CD14-positive monocyte (primary cell): ENCODE measurements around the gene MRNIP. TPM values are rescaled to one million over a fixed set of nuclear protein-coding genes. Genes with fewer than 3 reads are reported as not detected.

Source experiments
- DNase-seq, 3 donors: peaks; one replicate each; pipeline ENCODE4 v3.0.0-alpha.2; 2011 to 2022
- H2AFZ ChIP-seq: 2 replicates; pipeline ENCODE4 v1.6.0; 2012; ENCODE audit warnings: mild to moderate bottlenecking, low read depth, low read length, inconsistent platforms; ENCODE audit not compliant: insufficient read depth, poor library complexity, severe bottlenecking
- H3K27ac ChIP-seq, 2 donors: 1 replicate in 1 of 2; 2 replicates in 1 of 2; pipeline ENCODE4 v1.5.1; 2012 to 2013; ENCODE audit warnings: low read length in 2 of 2, control low read depth in 1 of 2, inconsistent platforms in 1 of 2, low read depth in 1 of 2, mild to moderate bottlenecking in 1 of 2
- H3K27me3 ChIP-seq, 2 donors: one replicate each; pipeline versions ENCODE4 v1.6.0 to v1.6.1; 2011 to 2013; ENCODE audit warnings: low read length in 2 of 2; ENCODE audit not compliant: control insufficient read depth in 2 of 2, insufficient read depth in 2 of 2
- H3K36me3 ChIP-seq, 2 donors: replicated peaks in 1 of 2; 1 replicate in 1 of 2; 2 replicates in 1 of 2; pipeline versions ENCODE4 v1.5.1 to v1.6.1; 2012 to 2013; ENCODE audit warnings: low read length in 2 of 2, control low read depth in 1 of 2, inconsistent platforms in 1 of 2, mild to moderate bottlenecking in 1 of 2; ENCODE audit not compliant: insufficient read depth in 2 of 2, control insufficient read depth in 1 of 2
- H3K4me1 ChIP-seq, 2 donors: 1 replicate in 1 of 2; 2 replicates in 1 of 2; pipeline versions ENCODE4 v1.5.1 to v1.6.1; 2012 to 2013; ENCODE audit warnings: low read length in 2 of 2, control low read depth in 1 of 2, inconsistent platforms in 1 of 2, mild to moderate bottlenecking in 1 of 2, moderate library complexity in 1 of 2; ENCODE audit not compliant: insufficient read depth in 2 of 2, control insufficient read depth in 1 of 2
- H3K4me2 ChIP-seq: replicated peaks from 2 replicates; pipeline ENCODE3; 2012; ENCODE audit warnings: low read length, moderate library complexity, mild to moderate bottlenecking; ENCODE audit not compliant: poor library complexity, severe bottlenecking; ENCODE audit errors: extremely low read depth
- H3K4me3 ChIP-seq, 3 experiments: fragments of 200-600 bp in 1 of 3; sonication (generic) in 1 of 3; replicated peaks in 1 of 3; 1 replicate in 2 of 3; 2 replicates in 1 of 3; pipeline ENCODE4 v1.5.1; 2011 to 2013; ENCODE audit warnings: low read length in 3 of 3, mild to moderate bottlenecking in 3 of 3, control low read depth in 2 of 3, low read depth in 2 of 3, inconsistent platforms in 1 of 3, moderate library complexity in 1 of 3
- H3K79me2 ChIP-seq: 2 replicates; pipeline ENCODE4 v1.6.0; 2012; ENCODE audit warnings: mild to moderate bottlenecking, control low read depth, inconsistent platforms, low read length, moderate library complexity; ENCODE audit not compliant: insufficient read depth
- H3K9ac ChIP-seq: 2 replicates; pipeline ENCODE4 v1.6.0; 2017; ENCODE audit warnings: low read length, mild to moderate bottlenecking; ENCODE audit not compliant: insufficient read depth, poor library complexity, severe bottlenecking
- H3K9me3 ChIP-seq, 2 donors: replicated peaks in 1 of 2; 1 replicate in 1 of 2; 2 replicates in 1 of 2; pipeline versions ENCODE4 v1.5.1 to v1.6.1; 2012 to 2013; ENCODE audit warnings: low read length in 2 of 2, control low read depth in 1 of 2; ENCODE audit not compliant: control insufficient read depth in 1 of 2, insufficient read depth in 1 of 2
- H4K20me1 ChIP-seq: 2 replicates; pipeline ENCODE4 v1.6.0; 2012; ENCODE audit warnings: mild to moderate bottlenecking, low read length, control low read depth, moderate library complexity; ENCODE audit not compliant: insufficient read depth
- H3K27ac Mint-ChIP-seq, 7 donors: one replicate each; pipeline ENCODE4 v1.8.0; 2020; ENCODE audit warnings: mild to moderate bottlenecking in 7 of 7, mixed read lengths in 7 of 7, moderate library complexity in 6 of 7, inconsistent platforms in 2 of 7
- H3K27me3 Mint-ChIP-seq, 3 donors: one replicate each; pipeline ENCODE4 v1.8.0; 2021 to 2022; ENCODE audit warnings: low read depth in 3 of 3, mild to moderate bottlenecking in 3 of 3, mixed read lengths in 3 of 3, moderate library complexity in 3 of 3, inconsistent platforms in 1 of 3
- H3K36me3 Mint-ChIP-seq, 2 donors: one replicate each; pipeline ENCODE4 v1.8.0; 2020; ENCODE audit warnings: mixed read lengths in 2 of 2, inconsistent platforms in 1 of 2, mild to moderate bottlenecking in 1 of 2
- H3K4me1 Mint-ChIP-seq: one replicate; pipeline ENCODE4 v1.8.0; 2020; ENCODE audit warnings: mild to moderate bottlenecking, mixed read lengths
- H3K4me3 Mint-ChIP-seq, 2 donors: one replicate each; pipeline ENCODE4 v1.8.0; 2020; ENCODE audit warnings: mild to moderate bottlenecking in 2 of 2, mixed read lengths in 2 of 2, moderate library complexity in 1 of 2
- H3K9me3 Mint-ChIP-seq, 7 donors: one replicate each; pipeline ENCODE4 v1.8.0; 2020 to 2022; ENCODE audit warnings: mixed read lengths in 7 of 7, mild to moderate bottlenecking in 6 of 7, moderate library complexity in 6 of 7, inconsistent platforms in 2 of 7
- WGBS: methylation state at CpG from one replicate; pipeline ENCODE4 v1.1.5; 2013; ENCODE audit warnings: missing lambda C conversion rate; ENCODE audit not compliant: insufficient coverage; 5-methylcytosine and 5-hydroxymethylcytosine counted together
- intact Hi-C, 2 donors: fragments of 100-400 bp; cut with micrococcal nuclease; formaldehyde crosslinking; loops; one replicate each; pipeline versions ENCODE4 v1.15.0 to v1.15.1; 2023
- polyA plus RNA-seq, 3 donors: library from polyadenylated mRNA; depleted of rRNA in 1 of 3; unstranded in 2 of 3; stranded (reverse) in 1 of 3; fragments of 300-500 nt in 2 of 3; fragments of >200 nt in 1 of 3; fragmentation: Illumina TruSeq in 2 of 3; gene quantifications; 1 replicate in 2 of 3; 2 replicates in 1 of 3; pipeline ENCODE4 v1.2.3, GENCODE V29; 2012 to 2021
- TF ChIP-seq, protein P1 (sequence below): fragments of 200-600 bp; IDR thresholded peaks from one replicate; pipeline ENCODE4 v1.8.0; 2022; ENCODE audit warnings: antibody characterized with exemption, mild to moderate bottlenecking

The MRNIP gene
- polyA plus RNA-seq, 3 donors: 1.2 to 23.0 (median 1.4) TPM

DNA sequence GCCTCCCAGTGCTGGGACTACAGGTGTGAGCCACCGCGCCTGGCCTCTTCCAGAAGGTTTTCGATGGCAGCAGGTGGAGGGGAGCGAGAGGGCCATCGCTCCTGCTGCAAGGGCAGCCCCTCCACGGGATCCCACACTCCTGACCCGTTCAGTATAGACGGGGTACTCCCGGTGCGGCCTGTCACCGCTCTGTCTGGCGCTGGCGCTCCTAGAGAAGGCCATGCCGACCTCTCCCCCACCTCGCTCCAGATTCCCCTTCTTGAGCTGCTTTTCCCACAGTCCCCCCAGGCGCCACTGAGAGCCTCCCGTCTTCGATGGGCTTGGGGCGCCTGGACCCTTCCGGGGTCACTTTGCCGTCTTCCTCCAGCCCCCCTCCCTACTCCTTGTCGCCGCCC lies 42.2 kb downstream of the MRNIP start:
- H3K9ac ChIP-seq: peak overlapping the region; percentile 49
- H3K27ac Mint-ChIP-seq: no peak overlapping the region

DNA sequence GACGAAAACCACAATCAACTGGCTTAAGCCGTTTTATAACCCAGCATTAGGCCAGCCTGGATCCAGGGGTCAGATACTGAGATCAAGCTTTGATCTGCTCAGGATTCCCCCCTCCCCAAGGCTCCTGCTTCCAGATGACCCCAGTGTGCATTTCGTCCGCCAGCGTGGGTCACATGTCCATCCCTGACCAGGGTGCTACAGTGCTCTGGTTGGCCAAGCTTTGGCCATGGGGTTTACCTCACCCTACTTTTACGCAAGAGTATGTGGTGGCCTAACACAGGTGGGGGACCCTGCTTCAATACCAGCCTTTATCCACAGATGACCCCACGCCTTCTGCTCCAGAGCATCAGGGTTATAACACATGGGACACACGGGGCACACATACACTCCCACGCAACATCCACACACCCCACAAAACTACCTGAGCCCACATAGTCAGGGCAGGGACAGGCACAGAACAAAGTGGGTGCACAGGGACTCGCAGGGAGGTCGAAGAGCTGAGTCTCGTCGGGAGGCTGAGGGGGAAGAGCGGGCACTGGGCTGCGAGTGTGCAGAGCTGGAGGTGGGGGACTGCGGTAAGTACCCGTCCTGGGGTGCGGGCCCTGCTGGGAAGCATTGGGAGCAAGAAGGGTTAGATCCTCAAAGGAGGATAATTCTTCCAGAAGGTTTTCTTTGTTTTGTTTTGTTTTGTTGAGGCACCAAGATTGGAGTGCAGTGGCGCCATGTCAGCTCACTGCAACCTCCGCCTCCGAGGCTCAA lies 42.9 kb downstream of the MRNIP start:
- no peaks in the 10 kb centered on the region for H4K20me1 ChIP-seq
- no peak overlapping the region for H3K4me2 ChIP-seq
- peak overlapping the region in 1 of 2 donors; percentile 54 for H3K4me3 Mint-ChIP-seq
- peaks cover 33% of the 10 kb centered on the region for H3K4me1 Mint-ChIP-seq
- WGBS: 95% methylated on average over 15 of the region's 21 CpGs
- no peak for DNase-seq
- no peak overlapping the region for H3K27ac Mint-ChIP-seq
- H3K36me3 Mint-ChIP-seq: peaks cover 19 to 29% of the 10 kb centered on the region in 2 donors
- H3K27ac ChIP-seq: no peak overlapping the region
- H3K27me3 Mint-ChIP-seq: peaks cover 9 to 18% (median 16%) of the 10 kb centered on the region in 3 donors
- intact Hi-C loops: no loop called here
- H2AFZ ChIP-seq: no peak overlapping the region
- H3K36me3 ChIP-seq: peaks cover 0 to 9% of the 10 kb centered on the region in 2 donors
- peaks cover 5% of the 10 kb centered on the region for H3K79me2 ChIP-seq
- no peaks in the 10 kb centered on the region for H3K9me3 ChIP-seq
- H3K27me3 ChIP-seq: no peaks in the 10 kb centered on the region
- no peak overlapping the region for H3K9ac ChIP-seq
- no peak overlapping the region for H3K4me3 ChIP-seq
- peaks cover 37 to 53% of the 10 kb centered on the region in 2 donors for H3K4me1 ChIP-seq
- H3K9me3 Mint-ChIP-seq: peaks cover 0 to 7% (median 2%) of the 10 kb centered on the region in 7 donors
- TF ChIP-seq, protein P1, sequence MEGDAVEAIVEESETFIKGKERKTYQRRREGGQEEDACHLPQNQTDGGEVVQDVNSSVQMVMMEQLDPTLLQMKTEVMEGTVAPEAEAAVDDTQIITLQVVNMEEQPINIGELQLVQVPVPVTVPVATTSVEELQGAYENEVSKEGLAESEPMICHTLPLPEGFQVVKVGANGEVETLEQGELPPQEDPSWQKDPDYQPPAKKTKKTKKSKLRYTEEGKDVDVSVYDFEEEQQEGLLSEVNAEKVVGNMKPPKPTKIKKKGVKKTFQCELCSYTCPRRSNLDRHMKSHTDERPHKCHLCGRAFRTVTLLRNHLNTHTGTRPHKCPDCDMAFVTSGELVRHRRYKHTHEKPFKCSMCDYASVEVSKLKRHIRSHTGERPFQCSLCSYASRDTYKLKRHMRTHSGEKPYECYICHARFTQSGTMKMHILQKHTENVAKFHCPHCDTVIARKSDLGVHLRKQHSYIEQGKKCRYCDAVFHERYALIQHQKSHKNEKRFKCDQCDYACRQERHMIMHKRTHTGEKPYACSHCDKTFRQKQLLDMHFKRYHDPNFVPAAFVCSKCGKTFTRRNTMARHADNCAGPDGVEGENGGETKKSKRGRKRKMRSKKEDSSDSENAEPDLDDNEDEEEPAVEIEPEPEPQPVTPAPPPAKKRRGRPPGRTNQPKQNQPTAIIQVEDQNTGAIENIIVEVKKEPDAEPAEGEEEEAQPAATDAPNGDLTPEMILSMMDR: no peak

More for the DNA sequence above, 42.2 kb downstream of the MRNIP start:
- intact Hi-C loops: no loop called here
- H3K79me2 ChIP-seq: peaks cover 12% of the 10 kb centered on the region
- peaks cover 6% of the 10 kb centered on the region for H4K20me1 ChIP-seq
- Mint-ChIP-seq H3K27me3 (peaks cover 9 to 18% (median 16%) of the 10 kb centered on the region in 3 donors), H3K36me3 (peaks cover 19 to 29% of the 10 kb centered on the region in 2 donors), H3K4me1 (peaks cover 33% of the 10 kb centered on the region), H3K4me3 (peak overlapping the region; percentile 49 to 63), H3K9me3 (peaks cover 0 to 4% (median 0%) of the 10 kb centered on the region in 7 donors)
- peak overlapping the region; percentile 72 for H2AFZ ChIP-seq
- TF ChIP-seq, protein P1: no peak
- WGBS: 79% methylated on average over 14 of the region's 23 CpGs
- H3K9me3 ChIP-seq: no peaks in the 10 kb centered on the region
- peaks cover 0 to 9% of the 10 kb centered on the region in 2 donors for H3K36me3 ChIP-seq
- H3K4me1 ChIP-seq: peaks cover 37 to 47% of the 10 kb centered on the region in 2 donors
- no peak overlapping the region for H3K27ac ChIP-seq
- peak overlapping the region in 1 of 3 experiments; percentile 63 for H3K4me3 ChIP-seq
- H3K4me2 ChIP-seq: peak overlapping the region; percentile 72
- H3K27me3 ChIP-seq: no peaks in the 10 kb centered on the region
- DNase-seq: no peak
